Right lobe of liver (tissue), 4 donors: ENCODE measurements around the gene VAV3.

Source experiments
- CTCF ChIP-seq, 4 donors: fragments of 200-600 bp in 3 of 4; fragments of 450-650 bp in 1 of 4; IDR thresholded peaks; one replicate each; pipeline versions ENCODE4 v1.5.1 to v1.8.0; 2016 to 2022; ENCODE audit warnings: antibody characterized with exemption in 4 of 4, mild to moderate bottlenecking in 2 of 4
- POLR2A ChIP-seq: fragments of 450-650 bp; IDR thresholded peaks from one replicate; pipeline ENCODE4 v1.6.1; 2017; ENCODE audit warnings: antibody characterized with exemption, mild to moderate bottlenecking
- donor health status: DM: no; HTN: no; CAD: no.
- donor health status: DM: no; HTN: no; CAD: no.
- donor health status: DM: no; HTN: yes; CAD: no.

- TF ChIP-seq CTCF (IDR thresholded peaks at IDR 0.05) (no peak), POLR2A (no peak)
These were observed 158.1 kb downstream of the VAV3 start for GRCh38 chr1:107806902-107807301.
